ENCODE results near the gene PDE4B. TPM values are rescaled to one million over a fixed set of nuclear protein-coding genes. Genes with fewer than 3 reads are reported as not detected.
A peak's percentile ranks its signal among the peaks of the same experiment; 100 is the strongest.

The PDE4B gene
- total RNA-seq, 2 donors from 2014 or later, result 4.3 to 18.0 TPM

- Mint-ChIP-seq H3K4me1 (peaks cover 91% of the 10 kb centered on the region), H3K4me3 (peak overlapping the region; percentile 59), H3K27me3 (ENCODE audit: insufficient read depth) (no peaks in the 10 kb centered on the region), H3K36me3 (ENCODE audit: low read depth) (peaks cover 2% of the 10 kb centered on the region), H3K9me3 (no peaks in the 10 kb centered on the region), H3K27ac (peak overlapping the region; percentile 86)
- peak overlapping the region; percentile 0 for H3K4me3 ChIP-seq (ENCODE audit: low read length)
- H3K36me3 ChIP-seq (ENCODE audit: control insufficient read depth, insufficient read depth, low read length), result no peaks in the 10 kb centered on the region
- no peaks in the 10 kb centered on the region for H3K27me3 ChIP-seq (ENCODE audit: control insufficient read depth, insufficient read depth, low read length, poor library complexity, severe bottlenecking)
- no peaks in the 10 kb centered on the region for H3K9me3 ChIP-seq (ENCODE audit: control insufficient read depth, low read length)
- H3K4me1 ChIP-seq (ENCODE audit: control insufficient read depth, insufficient read depth, low read length), result peaks cover 46% of the 10 kb centered on the region
- WGBS, 2 experiments (ENCODE audit: insufficient coverage in 1 of 2, insufficient read length in 1 of 2), result 63 to 87% methylated on average over 1 to 2 of the region's 2 CpGs
- H3K9ac ChIP-seq (ENCODE audit: extremely low read depth, low read length, poor library complexity, severe bottlenecking), result no peak overlapping the region
- TF ChIP-seq, protein P1, sequence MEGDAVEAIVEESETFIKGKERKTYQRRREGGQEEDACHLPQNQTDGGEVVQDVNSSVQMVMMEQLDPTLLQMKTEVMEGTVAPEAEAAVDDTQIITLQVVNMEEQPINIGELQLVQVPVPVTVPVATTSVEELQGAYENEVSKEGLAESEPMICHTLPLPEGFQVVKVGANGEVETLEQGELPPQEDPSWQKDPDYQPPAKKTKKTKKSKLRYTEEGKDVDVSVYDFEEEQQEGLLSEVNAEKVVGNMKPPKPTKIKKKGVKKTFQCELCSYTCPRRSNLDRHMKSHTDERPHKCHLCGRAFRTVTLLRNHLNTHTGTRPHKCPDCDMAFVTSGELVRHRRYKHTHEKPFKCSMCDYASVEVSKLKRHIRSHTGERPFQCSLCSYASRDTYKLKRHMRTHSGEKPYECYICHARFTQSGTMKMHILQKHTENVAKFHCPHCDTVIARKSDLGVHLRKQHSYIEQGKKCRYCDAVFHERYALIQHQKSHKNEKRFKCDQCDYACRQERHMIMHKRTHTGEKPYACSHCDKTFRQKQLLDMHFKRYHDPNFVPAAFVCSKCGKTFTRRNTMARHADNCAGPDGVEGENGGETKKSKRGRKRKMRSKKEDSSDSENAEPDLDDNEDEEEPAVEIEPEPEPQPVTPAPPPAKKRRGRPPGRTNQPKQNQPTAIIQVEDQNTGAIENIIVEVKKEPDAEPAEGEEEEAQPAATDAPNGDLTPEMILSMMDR (conservative IDR thresholded peaks at IDR 0.05), result no peak
- H3K27ac ChIP-seq (ENCODE audit: low read depth, low read length), result peak overlapping the region; percentile 93
- no peak for DNase-seq
These were observed 560.1 kb downstream of the PDE4B start for GRCh38 chr1:66352792-66353191.

- Mint-ChIP-seq H3K9me3 (no peaks in the 10 kb centered on the region), H3K36me3 (ENCODE audit: low read depth) (peaks cover 2% of the 10 kb centered on the region), H3K27me3 (ENCODE audit: insufficient read depth) (no peaks in the 10 kb centered on the region), H3K4me3 (peak overlapping the region; percentile 59), H3K4me1 (peaks cover 92% of the 10 kb centered on the region), H3K27ac (peak overlapping the region; percentile 86)
- H3K9ac ChIP-seq (ENCODE audit: extremely low read depth, low read length, poor library complexity, severe bottlenecking), result no peak overlapping the region
- H3K27me3 ChIP-seq (ENCODE audit: control insufficient read depth, insufficient read depth, low read length, poor library complexity, severe bottlenecking), result no peaks in the 10 kb centered on the region
- TF ChIP-seq, protein P1 (conservative IDR thresholded peaks at IDR 0.05), result no peak
- peak overlapping the region; percentile 0 for H3K4me3 ChIP-seq (ENCODE audit: low read length)
- H3K36me3 ChIP-seq (ENCODE audit: control insufficient read depth, insufficient read depth, low read length), result no peaks in the 10 kb centered on the region
- 41 to 66% methylated on average over 4 to 5 of the region's 5 CpGs for WGBS, 2 experiments (ENCODE audit: insufficient coverage in 1 of 2, insufficient read length in 1 of 2)
- peak; percentile 73 for DNase-seq
- peak overlapping the region; percentile 93 for H3K27ac ChIP-seq (ENCODE audit: low read depth, low read length)
- H3K9me3 ChIP-seq (ENCODE audit: control insufficient read depth, low read length), result no peaks in the 10 kb centered on the region
- H3K4me1 ChIP-seq (ENCODE audit: control insufficient read depth, insufficient read depth, low read length), result peaks cover 47% of the 10 kb centered on the region
These were observed 560.6 kb downstream of the PDE4B start for GRCh38 chr1:66353257-66353656.

- Histone ChIP-seq H3K27me3 (ENCODE audit: control insufficient read depth, insufficient read depth, low read length, poor library complexity, severe bottlenecking) (no peaks in the 10 kb centered on the region), H3K4me1 (ENCODE audit: control insufficient read depth, insufficient read depth, low read length) (peaks cover 43% of the 10 kb centered on the region), H3K4me3 (ENCODE audit: low read length) (peak overlapping the region; percentile 61), H3K27ac (ENCODE audit: low read depth, low read length) (peak overlapping the region; percentile 93), H3K9me3 (ENCODE audit: control insufficient read depth, low read length) (no peaks in the 10 kb centered on the region), H3K9ac (ENCODE audit: extremely low read depth, low read length, poor library complexity, severe bottlenecking) (peak overlapping the region; percentile 55), H3K36me3 (ENCODE audit: control insufficient read depth, insufficient read depth, low read length) (no peaks in the 10 kb centered on the region)
- peaks cover 2% of the 10 kb centered on the region for H3K36me3 Mint-ChIP-seq (ENCODE audit: low read depth)
- no peaks in the 10 kb centered on the region for H3K27me3 Mint-ChIP-seq (ENCODE audit: insufficient read depth)
- 13 to 15% methylated on average over 5 of the region's 5 CpGs for WGBS, 2 experiments (ENCODE audit: insufficient coverage in 1 of 2, insufficient read length in 1 of 2)
- TF ChIP-seq, protein P1 (conservative IDR thresholded peaks at IDR 0.05), result no peak
- H3K27ac Mint-ChIP-seq, result peak overlapping the region; percentile 98
- DNase-seq, result peak; percentile 67
- peaks cover 88% of the 10 kb centered on the region for H3K4me1 Mint-ChIP-seq
- no peaks in the 10 kb centered on the region for H3K9me3 Mint-ChIP-seq
- peak overlapping the region; percentile 59 for H3K4me3 Mint-ChIP-seq
These were observed 561.9 kb downstream of the PDE4B start for GRCh38 chr1:66354311-66355201.

All from endodermal cell (in vitro differentiated cells).